Gastrocnemius medialis (tissue), 4 donors: ENCODE data around the gene SGK1. TPM values are rescaled to one million over a fixed set of nuclear protein-coding genes. Genes with fewer than 3 reads are reported as not detected.
"Not testable (repeated sequence)": the region's sequence is repeated elsewhere in the genome, so short reads cannot be mapped to it uniquely, and the experiment has no call there.

ENCODE experiments used
- ATAC-seq, 2 donors: fragments of 150-250 bp; one replicate each; pipeline ENCODE4 v1.9.1; 2016
- DNase-seq, 2 donors: peaks; one replicate each; pipeline ENCODE4 v3.0.0-alpha.2; 2019
- H3K27ac ChIP-seq, 4 donors: fragments of 200-600 bp; sonication (generic); 1 replicate in 1 of 4; 2 replicates in 3 of 4; pipeline ENCODE4 v1.5.1; 2016 to 2018; ENCODE audit warnings: mild to moderate bottlenecking in 2 of 4, moderate library complexity in 1 of 4
- H3K27me3 ChIP-seq, 3 donors: fragments of 200-600 bp; sonication (generic) in 2 of 3; 1 replicate in 1 of 3; 2 replicates in 2 of 3; pipeline versions ENCODE4 v1.5.1 to v1.6.0; 2016 to 2019; ENCODE audit warnings: mild to moderate bottlenecking in 1 of 3, moderate library complexity in 1 of 3
- H3K36me3 ChIP-seq, 2 donors: fragments of 200-600 bp; sonication (generic) in 1 of 2; one replicate each; pipeline ENCODE4 v1.5.1; 2017 to 2018
- H3K4me1 ChIP-seq, 2 donors: fragments of 200-600 bp; sonication (generic) in 1 of 2; one replicate each; pipeline ENCODE4 v1.5.1; 2016 to 2017; ENCODE audit warnings: mild to moderate bottlenecking in 2 of 2
- H3K4me3 ChIP-seq, 4 donors: fragments of 200-600 bp; sonication (generic) in 3 of 4; 1 replicate in 1 of 4; 2 replicates in 3 of 4; pipeline ENCODE4 v1.5.1; 2016 to 2019; ENCODE audit warnings: mild to moderate bottlenecking in 2 of 4
- H3K9me3 ChIP-seq, 3 donors: fragments of 200-600 bp; sonication (generic) in 2 of 3; 1 replicate in 1 of 3; 2 replicates in 2 of 3; pipeline ENCODE4 v1.5.1; 2016 to 2019
- CTCF ChIP-seq, 5 experiments: fragments of 450-650 bp in 3 of 5; fragments of 200-600 bp in 2 of 5; sonication (generic) in 2 of 5; IDR thresholded peaks in 4 of 5; conservative IDR thresholded peaks in 1 of 5; 1 replicate in 4 of 5; 2 replicates in 1 of 5; pipeline ENCODE4 v1.5.1; 2016 to 2019; ENCODE audit warnings: antibody characterized with exemption in 5 of 5, mild to moderate bottlenecking in 3 of 5, moderate library complexity in 3 of 5
- POLR2A ChIP-seq, 2 donors: fragments of 450-650 bp; IDR thresholded peaks; one replicate each; pipeline ENCODE4 v1.6.1; 2017; ENCODE audit warnings: antibody characterized with exemption in 2 of 2, mild to moderate bottlenecking in 2 of 2, moderate library complexity in 2 of 2
- in situ Hi-C, 4 donors: fragments of 200-750 bp; cut with MboI; loops; one replicate each; pipeline versions ENCODE4 v1.15.0 to v1.8.0; 2017; ENCODE audit warnings: low sequenced_read_pairs in 4 of 4
- intact Hi-C: fragments of 100-400 bp; cut with DNase I; formaldehyde crosslinking; loops from one replicate; pipeline ENCODE4 v1.15.1; 2023; ENCODE audit warnings: low total_unique reads
- total RNA-seq, 4 donors: library from RNA; depleted of rRNA; stranded (reverse); fragments of >200 nt; gene quantifications; one replicate each; pipeline versions ENCODE4 v1.1.0 to v1.2.3, GENCODE V29; 2016

SGK1 gene
- total RNA-seq, 4 donors from 2014 or later = 43.7 to 100 (median 56.2) TPM

- no peak overlapping the region for H3K27ac ChIP-seq
- TF ChIP-seq CTCF (IDR thresholded peaks at IDR 0.05 in 4 of 5, conservative IDR thresholded peaks at IDR 0.05 in 1 of 5) = no peak
- TF ChIP-seq POLR2A (IDR thresholded peaks at IDR 0.05) = no peak
- in situ Hi-C loops = no loop called here
- no peaks in the 10 kb centered on the region for H3K4me1 ChIP-seq
- no peak overlapping the region for H3K4me3 ChIP-seq
- H3K27me3 ChIP-seq = no peaks in the 10 kb centered on the region
- ATAC-seq = no peak
- intact Hi-C loops = no loop called here
- no peaks in the 10 kb centered on the region for H3K36me3 ChIP-seq
- no peaks in the 10 kb centered on the region for H3K9me3 ChIP-seq
- DNase-seq = no peak
These were observed 39.9 kb downstream of the SGK1 start for GRCh38 chr6:134278000-134278399.

- intact Hi-C loops, H3K4me1 ChIP-seq, in situ Hi-C loops, H3K27ac ChIP-seq, DNase-seq, H3K4me3 ChIP-seq, H3K36me3 ChIP-seq, H3K27me3 ChIP-seq, ATAC-seq, H3K9me3 ChIP-seq: not testable (repeated sequence)
These were observed 41.0 kb downstream of the SGK1 start for GRCh38 chr6:134276891-134277377.

GRCh38 chr6:134272374-134272773 is 45.5 kb downstream of the SGK1 start:
- Histone ChIP-seq H3K9me3 (no peaks in the 10 kb centered on the region), H3K27me3 (no peaks in the 10 kb centered on the region), H3K4me3 (no peak overlapping the region), H3K4me1 (no peaks in the 10 kb centered on the region), H3K36me3 (no peaks in the 10 kb centered on the region), H3K27ac (no peak overlapping the region)
- intact Hi-C loops (no loop called here), in situ Hi-C loops (no loop called here)
- DNase-seq (no peak), ATAC-seq (no peak)
- no peak for TF ChIP-seq CTCF (IDR thresholded peaks at IDR 0.05 in 4 of 5, conservative IDR thresholded peaks at IDR 0.05 in 1 of 5)
- no peak for TF ChIP-seq POLR2A (IDR thresholded peaks at IDR 0.05)

- Histone ChIP-seq H3K4me3 (no peak overlapping the region), H3K4me1 (no peaks in the 10 kb centered on the region), H3K36me3 (no peaks in the 10 kb centered on the region), H3K27me3 (no peaks in the 10 kb centered on the region), H3K9me3 (no peaks in the 10 kb centered on the region), H3K27ac (no peak overlapping the region)
- DNase-seq (no peak), ATAC-seq (no peak)
- intact Hi-C loops = no loop called here
- TF ChIP-seq CTCF (IDR thresholded peaks at IDR 0.05 in 4 of 5, conservative IDR thresholded peaks at IDR 0.05 in 1 of 5) (no peak), POLR2A (IDR thresholded peaks at IDR 0.05) (no peak)
- in situ Hi-C loops = no loop called here
These were observed 50.0 kb downstream of the SGK1 start for GRCh38 chr6:134267917-134268361.

- H3K4me3 ChIP-seq = no peak overlapping the region
- no peak overlapping the region for H3K27ac ChIP-seq
- H3K36me3 ChIP-seq = no peaks in the 10 kb centered on the region
- no peaks in the 10 kb centered on the region for H3K9me3 ChIP-seq
- no peak for DNase-seq
- TF ChIP-seq POLR2A (IDR thresholded peaks at IDR 0.05) = no peak
- TF ChIP-seq CTCF (IDR thresholded peaks at IDR 0.05 in 4 of 5, conservative IDR thresholded peaks at IDR 0.05 in 1 of 5) = no peak
- in situ Hi-C loops = no loop called here
- intact Hi-C loops = no loop called here
- no peaks in the 10 kb centered on the region for H3K27me3 ChIP-seq
- no peak for ATAC-seq
- no peaks in the 10 kb centered on the region for H3K4me1 ChIP-seq
These were observed 51.1 kb downstream of the SGK1 start for GRCh38 chr6:134266776-134267175.
